ENCODE results near the gene PACRGL.

GRCh38 chr4:20652226-20652885 lies 47.9 kb upstream of the PACRGL start:
- no peak for TF ChIP-seq EZH2phosphoT487 (IDR thresholded peaks at IDR 0.05; ENCODE audit: borderline replicate concordance, low read depth, low read length)
- TF ChIP-seq CTCF (conservative IDR thresholded peaks at IDR 0.05; ENCODE audit: low read length) = no peak
